Measurements from ENCODE around the gene KCNK6.

KCNK6 gene

GRCh38 chr19:38358071-38358470 lies 38.4 kb downstream of the KCNK6 start:
- POLR2A ChIA-PET (ENCODE audit: low non-redundant PET) = no interaction called here
- CTCF ChIA-PET = interaction anchor here (0.6 kb wide), 1 partner anchor 22 kb away, joined by 3 read pairs; no protein-coding TSS in a partner anchor
- TF ChIP-seq, protein P1, sequence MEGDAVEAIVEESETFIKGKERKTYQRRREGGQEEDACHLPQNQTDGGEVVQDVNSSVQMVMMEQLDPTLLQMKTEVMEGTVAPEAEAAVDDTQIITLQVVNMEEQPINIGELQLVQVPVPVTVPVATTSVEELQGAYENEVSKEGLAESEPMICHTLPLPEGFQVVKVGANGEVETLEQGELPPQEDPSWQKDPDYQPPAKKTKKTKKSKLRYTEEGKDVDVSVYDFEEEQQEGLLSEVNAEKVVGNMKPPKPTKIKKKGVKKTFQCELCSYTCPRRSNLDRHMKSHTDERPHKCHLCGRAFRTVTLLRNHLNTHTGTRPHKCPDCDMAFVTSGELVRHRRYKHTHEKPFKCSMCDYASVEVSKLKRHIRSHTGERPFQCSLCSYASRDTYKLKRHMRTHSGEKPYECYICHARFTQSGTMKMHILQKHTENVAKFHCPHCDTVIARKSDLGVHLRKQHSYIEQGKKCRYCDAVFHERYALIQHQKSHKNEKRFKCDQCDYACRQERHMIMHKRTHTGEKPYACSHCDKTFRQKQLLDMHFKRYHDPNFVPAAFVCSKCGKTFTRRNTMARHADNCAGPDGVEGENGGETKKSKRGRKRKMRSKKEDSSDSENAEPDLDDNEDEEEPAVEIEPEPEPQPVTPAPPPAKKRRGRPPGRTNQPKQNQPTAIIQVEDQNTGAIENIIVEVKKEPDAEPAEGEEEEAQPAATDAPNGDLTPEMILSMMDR (conservative IDR thresholded peaks at IDR 0.05; ENCODE audit: low read depth) = no peak
- no peak for DNase-seq (ENCODE audit: low spot score)
- H3K27ac ChIP-seq = no peak overlapping the region

- no peak for DNase-seq (ENCODE audit: low spot score)
- ChIA-PET CTCF (interaction anchor here (0.7 kb wide), 1 partner anchor 28 kb away, joined by 4 read pairs; the partner anchor contains the start of gene GGN), POLR2A (ENCODE audit: low non-redundant PET) (interaction anchor here (0.6 kb wide), 1 partner anchor 104 kb away, joined by 3 read pairs; no protein-coding TSS in a partner anchor)
- TF ChIP-seq, protein P1 (conservative IDR thresholded peaks at IDR 0.05; ENCODE audit: low read depth) = no peak
- no peak overlapping the region for H3K27ac ChIP-seq
These were observed 39.8 kb downstream of the KCNK6 start for GRCh38 chr19:38359242-38360021.

GRCh38 chr19:38360351-38360750 lies 40.7 kb downstream of the KCNK6 start:
- POLR2A ChIA-PET (ENCODE audit: low non-redundant PET) = no interaction called here
- TF ChIP-seq, protein P1 (conservative IDR thresholded peaks at IDR 0.05; ENCODE audit: low read depth) = no peak
- DNase-seq (ENCODE audit: low spot score) = no peak
- no peak overlapping the region for H3K27ac ChIP-seq
- CTCF ChIA-PET = no interaction called here

- POLR2A ChIA-PET (ENCODE audit: low non-redundant PET) = no interaction called here
- TF ChIP-seq, protein P1 (conservative IDR thresholded peaks at IDR 0.05; ENCODE audit: low read depth) = no peak
These were observed 41.4 kb downstream of the KCNK6 start for GRCh38 chr19:38360839-38361631.

GRCh38 chr19:38361633-38362075 lies 42.0 kb downstream of the KCNK6 start:
- DNase-seq (ENCODE audit: low spot score) = peak; percentile 88
- peak overlapping the region; percentile 84 for H3K27ac ChIP-seq
- CTCF ChIA-PET = interaction anchor here (0.9 to 1.1 kb wide), 3 partner anchors 19 to 127 kb away, joined by 4 to 5 read pairs (median 4); partner anchors contain the start of gene FAM98C
- POLR2A ChIA-PET (ENCODE audit: low non-redundant PET) = no interaction called here
- TF ChIP-seq, protein P1 (conservative IDR thresholded peaks at IDR 0.05; ENCODE audit: low read depth) = no peak

More at GRCh38 chr19:38360839-38361631, 41.4 kb downstream of the KCNK6 start:
- no peak for DNase-seq (ENCODE audit: low spot score)
- H3K27ac ChIP-seq = peak overlapping the region; percentile 84
- CTCF ChIA-PET = interaction anchor here (0.9 to 1.1 kb wide), 2 partner anchors 19 to 127 kb away, joined by 4 to 5 read pairs; no protein-coding TSS in a partner anchor

All from RWPE1 (cell line).